ENCODE results near the gene NOL4L. TPM values are rescaled to one million over a fixed set of nuclear protein-coding genes. Genes with fewer than 3 reads are reported as not detected.

Gene NOL4L
- total and polyA plus RNA-seq, 12 donors, result 1.5 to 10.1 (median 5.1) TPM

DNA sequence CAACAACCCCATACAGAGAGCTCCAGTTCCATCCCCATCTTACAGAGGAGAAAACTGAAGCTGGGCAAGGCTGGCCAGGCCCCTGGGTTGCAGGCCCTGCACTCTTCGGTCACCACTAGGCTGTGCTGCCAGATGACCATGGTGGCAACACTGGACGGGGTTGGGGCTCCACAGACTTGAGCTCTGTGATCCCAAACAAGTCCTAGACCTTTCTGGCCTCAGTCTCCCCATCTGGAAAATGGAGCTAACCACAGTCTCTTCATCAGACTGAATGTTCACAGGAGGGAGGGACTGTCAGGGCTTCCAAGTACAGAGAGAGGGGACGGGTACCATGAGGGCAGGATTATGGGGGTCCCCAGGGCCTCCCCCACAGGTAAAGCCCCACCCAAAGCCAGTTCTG, 41.3 kb upstream of the NOL4L start:
- TF ChIP-seq, protein P1, sequence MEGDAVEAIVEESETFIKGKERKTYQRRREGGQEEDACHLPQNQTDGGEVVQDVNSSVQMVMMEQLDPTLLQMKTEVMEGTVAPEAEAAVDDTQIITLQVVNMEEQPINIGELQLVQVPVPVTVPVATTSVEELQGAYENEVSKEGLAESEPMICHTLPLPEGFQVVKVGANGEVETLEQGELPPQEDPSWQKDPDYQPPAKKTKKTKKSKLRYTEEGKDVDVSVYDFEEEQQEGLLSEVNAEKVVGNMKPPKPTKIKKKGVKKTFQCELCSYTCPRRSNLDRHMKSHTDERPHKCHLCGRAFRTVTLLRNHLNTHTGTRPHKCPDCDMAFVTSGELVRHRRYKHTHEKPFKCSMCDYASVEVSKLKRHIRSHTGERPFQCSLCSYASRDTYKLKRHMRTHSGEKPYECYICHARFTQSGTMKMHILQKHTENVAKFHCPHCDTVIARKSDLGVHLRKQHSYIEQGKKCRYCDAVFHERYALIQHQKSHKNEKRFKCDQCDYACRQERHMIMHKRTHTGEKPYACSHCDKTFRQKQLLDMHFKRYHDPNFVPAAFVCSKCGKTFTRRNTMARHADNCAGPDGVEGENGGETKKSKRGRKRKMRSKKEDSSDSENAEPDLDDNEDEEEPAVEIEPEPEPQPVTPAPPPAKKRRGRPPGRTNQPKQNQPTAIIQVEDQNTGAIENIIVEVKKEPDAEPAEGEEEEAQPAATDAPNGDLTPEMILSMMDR (IDR thresholded peaks at IDR 0.05), result no peak
- intact Hi-C loops (cut with DNase I), result no loop called here
- peaks cover 7 to 15% (median 14%) of the 10 kb centered on the region in 9 donors for H3K4me1 ChIP-seq
- no peak for DNase-seq
- H3K4me3 ChIP-seq, result no peak overlapping the region
- no peaks in the 10 kb centered on the region for H3K9me3 ChIP-seq
- peaks cover 0 to 22% (median 8%) of the 10 kb centered on the region in 7 donors for H3K27me3 ChIP-seq
- 92 to 97% methylated on average over 3 of the region's 3 CpGs for WGBS, 2 donors
- no peak overlapping the region for H3K27ac ChIP-seq
- H3K36me3 ChIP-seq, result no peaks in the 10 kb centered on the region
- ATAC-seq, result no peak

DNA sequence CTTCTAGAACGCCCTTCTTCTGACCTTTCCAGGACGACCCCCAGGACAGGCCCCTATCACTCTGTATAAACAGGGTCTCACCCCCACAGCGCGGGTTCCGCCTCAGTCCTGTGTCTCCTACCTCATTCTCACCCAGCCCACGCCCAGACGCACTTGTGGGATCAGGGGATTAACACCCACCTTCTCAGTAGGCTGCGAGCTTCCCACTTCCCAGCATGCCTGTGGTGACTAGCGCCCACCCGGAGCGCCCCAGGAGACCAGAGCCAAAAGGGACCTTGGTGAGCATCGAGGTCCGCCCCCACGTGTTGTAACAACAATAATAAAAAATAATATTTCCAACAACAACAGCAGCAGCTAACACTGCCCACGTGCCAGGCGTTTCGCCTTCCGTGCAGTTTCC, 40.9 kb upstream of the NOL4L start:
- TF ChIP-seq, protein P1 (IDR thresholded peaks at IDR 0.05), result no peak
- Histone ChIP-seq H3K4me1 (peaks cover 7 to 15% (median 14%) of the 10 kb centered on the region in 9 donors), H3K9me3 (no peaks in the 10 kb centered on the region), H3K36me3 (no peaks in the 10 kb centered on the region), H3K27ac (no peak overlapping the region), H3K27me3 (peaks cover 0 to 22% (median 8%) of the 10 kb centered on the region in 7 donors), H3K4me3 (no peak overlapping the region)
- WGBS, 2 donors, result 81 to 94% methylated on average over 18 of the region's 18 CpGs
- DNase-seq (no peak), ATAC-seq (no peak)
- intact Hi-C loops (cut with DNase I), result no loop called here

DNA sequence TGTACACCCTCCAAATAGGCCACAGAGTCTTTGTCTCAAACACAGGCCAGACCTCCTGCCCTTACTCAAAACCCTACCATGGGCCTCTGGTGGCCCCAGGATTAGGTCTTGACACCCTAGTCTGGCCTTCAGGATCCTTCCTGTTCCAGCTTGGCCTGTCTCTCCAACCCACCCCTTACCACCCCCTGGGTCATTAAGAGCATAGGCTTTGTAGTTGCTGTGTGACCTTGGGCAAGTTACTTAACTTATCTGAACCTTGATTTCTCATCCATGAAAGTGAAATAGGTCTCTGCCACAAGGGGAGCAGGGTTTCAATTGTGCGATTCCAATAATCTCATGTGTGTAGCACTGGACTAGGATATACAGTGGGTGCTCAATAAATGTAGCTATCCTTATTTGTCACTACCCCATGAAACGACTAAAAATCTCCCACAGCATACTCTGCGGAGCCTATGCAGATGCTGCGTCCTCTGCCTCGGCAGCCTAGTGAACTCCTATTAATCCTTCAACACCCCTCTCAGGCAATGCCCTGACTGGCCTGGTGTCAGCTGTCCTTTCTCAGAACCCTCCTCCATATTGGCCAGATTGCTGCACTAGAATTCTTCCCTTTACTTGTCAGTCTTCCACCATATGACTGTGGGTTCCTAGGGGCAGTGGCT, 39.7 kb upstream of the NOL4L start:
- ATAC-seq, result no peak
- intact Hi-C loops (cut with DNase I), result no loop called here
- Histone ChIP-seq H3K36me3 (no peaks in the 10 kb centered on the region), H3K9me3 (no peaks in the 10 kb centered on the region), H3K27me3 (peaks cover 0 to 22% (median 8%) of the 10 kb centered on the region in 7 donors), H3K27ac (no peak overlapping the region), H3K4me3 (no peak overlapping the region), H3K4me1 (peaks cover 7 to 15% (median 14%) of the 10 kb centered on the region in 9 donors)
- WGBS, 2 donors, result 94 to 97% methylated on average over 5 of the region's 5 CpGs
- no peak for DNase-seq
- TF ChIP-seq, protein P1 (IDR thresholded peaks at IDR 0.05), result no peak

DNA sequence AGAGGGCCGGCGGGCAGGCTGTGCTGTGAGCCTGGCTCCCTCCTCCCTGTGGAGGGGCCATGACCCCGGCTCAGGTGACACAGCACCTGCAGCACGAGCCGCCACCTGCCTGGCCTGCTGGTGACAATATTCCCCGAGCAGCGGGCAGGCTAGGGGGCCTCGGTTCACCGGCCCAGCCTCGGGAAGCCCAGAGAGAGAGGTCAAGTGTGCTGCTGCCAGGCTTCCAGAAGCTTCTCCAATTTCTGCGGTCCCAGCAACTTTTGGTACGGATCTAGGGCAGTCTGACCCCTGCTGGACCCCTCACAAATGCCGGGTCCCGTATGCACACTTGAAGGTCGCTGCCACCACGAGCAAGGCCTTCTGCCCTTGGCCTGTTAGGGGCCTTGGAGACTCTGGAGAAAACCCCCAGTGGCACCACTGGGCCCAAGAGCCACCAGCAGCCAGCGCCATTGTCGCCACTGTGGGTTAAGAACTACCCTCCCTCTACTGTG, 38.6 kb upstream of the NOL4L start:
- WGBS, 2 donors, result 59 to 77% methylated on average over 18 of the region's 18 CpGs

More for the DNA sequence above, 38.6 kb upstream of the NOL4L start:
- Histone ChIP-seq H3K9me3 (no peaks in the 10 kb centered on the region), H3K4me3 (no peak overlapping the region), H3K4me1 (peaks cover 7 to 15% (median 14%) of the 10 kb centered on the region in 9 donors), H3K27me3 (peaks cover 0 to 22% (median 8%) of the 10 kb centered on the region in 7 donors), H3K27ac (no peak overlapping the region), H3K36me3 (no peaks in the 10 kb centered on the region)
- DNase-seq (no peak), ATAC-seq (no peak)
- TF ChIP-seq, protein P1 (IDR thresholded peaks at IDR 0.05), result no peak
- intact Hi-C loops (cut with DNase I), result no loop called here
